ENCODE results near the gene SNCG.

The SNCG gene

DNA sequence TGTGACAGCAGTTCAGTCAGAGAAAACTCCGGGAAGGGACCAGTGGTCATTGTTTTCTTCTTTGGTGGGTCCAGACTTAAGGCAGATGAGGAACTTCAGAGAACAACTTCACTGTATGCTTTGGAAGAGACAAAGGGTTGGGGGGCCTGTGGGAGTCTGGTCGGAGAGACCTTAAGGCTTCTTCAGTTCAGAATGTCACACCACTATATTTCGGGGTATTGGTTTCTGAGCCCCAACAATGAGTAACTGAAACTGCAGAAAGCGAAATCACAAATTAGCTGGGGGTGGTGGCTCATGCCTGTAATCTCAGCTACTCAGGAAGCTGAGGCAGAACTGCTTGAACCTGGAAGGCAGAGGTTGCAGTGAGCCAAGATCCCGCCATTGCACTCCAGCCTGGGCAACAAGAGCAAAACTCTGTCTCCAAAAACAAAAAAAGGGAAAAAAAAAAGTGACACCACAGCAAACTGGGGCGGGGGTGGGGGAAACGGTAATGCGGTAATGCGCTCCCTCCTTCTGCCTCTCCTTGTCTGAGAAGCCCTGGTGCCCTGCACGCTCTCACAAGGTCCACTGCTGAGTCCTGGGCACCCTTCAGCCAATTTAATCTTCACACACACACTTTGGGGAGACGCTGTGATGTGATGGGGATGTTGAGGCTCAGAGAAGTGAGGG is 7.7 kb downstream of the SNCG start:
- no peaks in the 10 kb centered on the region for H3K36me3 ChIP-seq (ENCODE audit: control insufficient read depth, insufficient read depth, low read length)
- TF ChIP-seq, protein P1, sequence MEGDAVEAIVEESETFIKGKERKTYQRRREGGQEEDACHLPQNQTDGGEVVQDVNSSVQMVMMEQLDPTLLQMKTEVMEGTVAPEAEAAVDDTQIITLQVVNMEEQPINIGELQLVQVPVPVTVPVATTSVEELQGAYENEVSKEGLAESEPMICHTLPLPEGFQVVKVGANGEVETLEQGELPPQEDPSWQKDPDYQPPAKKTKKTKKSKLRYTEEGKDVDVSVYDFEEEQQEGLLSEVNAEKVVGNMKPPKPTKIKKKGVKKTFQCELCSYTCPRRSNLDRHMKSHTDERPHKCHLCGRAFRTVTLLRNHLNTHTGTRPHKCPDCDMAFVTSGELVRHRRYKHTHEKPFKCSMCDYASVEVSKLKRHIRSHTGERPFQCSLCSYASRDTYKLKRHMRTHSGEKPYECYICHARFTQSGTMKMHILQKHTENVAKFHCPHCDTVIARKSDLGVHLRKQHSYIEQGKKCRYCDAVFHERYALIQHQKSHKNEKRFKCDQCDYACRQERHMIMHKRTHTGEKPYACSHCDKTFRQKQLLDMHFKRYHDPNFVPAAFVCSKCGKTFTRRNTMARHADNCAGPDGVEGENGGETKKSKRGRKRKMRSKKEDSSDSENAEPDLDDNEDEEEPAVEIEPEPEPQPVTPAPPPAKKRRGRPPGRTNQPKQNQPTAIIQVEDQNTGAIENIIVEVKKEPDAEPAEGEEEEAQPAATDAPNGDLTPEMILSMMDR (IDR thresholded peaks at IDR 0.05; ENCODE audit: insufficient read depth, low read length, poor library complexity, severe bottlenecking), result no peak
- DNase-seq (ENCODE audit: extremely low read depth, insufficient read length), result peak; percentile 52
- no peaks in the 10 kb centered on the region for H3K27me3 ChIP-seq (replicated peaks; ENCODE audit: control insufficient read depth, insufficient read depth, low read length)
- no peak overlapping the region for H3K4me3 ChIP-seq (replicated peaks; ENCODE audit: low read depth, low read length)

- TF ChIP-seq, protein P1 (IDR thresholded peaks at IDR 0.05; ENCODE audit: insufficient read depth, low read length, poor library complexity, severe bottlenecking), result no peak
- DNase-seq (ENCODE audit: extremely low read depth, insufficient read length), result peak; percentile 6
- no peak overlapping the region for H3K4me3 ChIP-seq (replicated peaks; ENCODE audit: low read depth, low read length)
- H3K27me3 ChIP-seq (replicated peaks; ENCODE audit: control insufficient read depth, insufficient read depth, low read length), result no peaks in the 10 kb centered on the region
- no peaks in the 10 kb centered on the region for H3K36me3 ChIP-seq (ENCODE audit: control insufficient read depth, insufficient read depth, low read length)
Measured at GRCh38 chr10:86967481-86967941, 9.1 kb downstream of the SNCG start.

- Histone ChIP-seq H3K27me3 (replicated peaks; ENCODE audit: control insufficient read depth, insufficient read depth, low read length) (no peaks in the 10 kb centered on the region), H3K4me3 (replicated peaks; ENCODE audit: low read depth, low read length) (no peak within 1 kb of the TSS), H3K36me3 (ENCODE audit: control insufficient read depth, insufficient read depth, low read length) (no peaks in the 10 kb centered on the region)
- TF ChIP-seq, protein P1 (IDR thresholded peaks at IDR 0.05; ENCODE audit: insufficient read depth, low read length, poor library complexity, severe bottlenecking), result no peak
- peak; percentile 14 for DNase-seq (ENCODE audit: extremely low read depth, insufficient read length)
Measured at GRCh38 chr10:86968271-86968993, 10.0 kb downstream of the SNCG start, which contains the start of gene ADIRF. Gene ADIRF (plus strand): TSS chr10:86968482. CDS start chr10:86968545, 63 bp downstream.

- no peaks in the 10 kb centered on the region for H3K27me3 ChIP-seq (replicated peaks; ENCODE audit: control insufficient read depth, insufficient read depth, low read length)
- TF ChIP-seq, protein P1 (IDR thresholded peaks at IDR 0.05; ENCODE audit: insufficient read depth, low read length, poor library complexity, severe bottlenecking), result no peak
- DNase-seq (ENCODE audit: extremely low read depth, insufficient read length), result no peak
- no peak overlapping the region for H3K4me3 ChIP-seq (replicated peaks; ENCODE audit: low read depth, low read length)
- no peaks in the 10 kb centered on the region for H3K36me3 ChIP-seq (ENCODE audit: control insufficient read depth, insufficient read depth, low read length)
Measured at GRCh38 chr10:86968994-86969355, 10.6 kb downstream of the SNCG start.

DNA sequence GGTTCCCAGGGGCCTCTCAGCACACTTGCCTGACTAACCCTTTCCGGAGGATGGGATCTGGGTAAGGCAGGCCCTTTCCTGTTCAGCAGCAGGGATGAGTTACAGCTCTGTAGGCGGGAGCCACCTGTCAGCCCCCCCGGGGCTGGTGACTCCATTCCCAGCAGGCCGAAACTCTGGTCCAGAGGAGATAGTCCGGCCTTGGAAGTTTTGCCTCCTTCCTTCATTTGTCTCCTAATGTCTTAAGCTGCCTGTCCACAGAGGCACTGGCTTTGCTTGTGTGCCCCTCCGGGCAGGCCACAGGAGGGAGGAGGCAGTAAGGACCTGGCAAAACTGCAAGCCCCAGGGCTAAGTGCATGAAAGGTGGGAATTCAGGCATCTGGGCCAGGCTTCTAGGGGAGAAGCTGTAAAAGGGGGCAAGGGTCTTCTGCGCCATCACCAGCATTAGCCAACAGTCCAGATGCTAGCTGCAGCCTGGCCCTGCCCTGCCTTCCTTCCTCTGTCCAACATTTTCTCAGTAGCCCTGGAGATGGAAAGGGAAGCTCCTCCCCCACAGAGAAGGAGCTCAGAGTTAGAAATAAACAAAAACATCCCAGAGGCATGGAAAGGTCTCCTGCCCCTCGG is 11.1 kb downstream of the SNCG start:
- Histone ChIP-seq H3K27me3 (replicated peaks; ENCODE audit: control insufficient read depth, insufficient read depth, low read length) (no peaks in the 10 kb centered on the region), H3K36me3 (ENCODE audit: control insufficient read depth, insufficient read depth, low read length) (no peaks in the 10 kb centered on the region), H3K4me3 (replicated peaks; ENCODE audit: low read depth, low read length) (no peak overlapping the region)
- TF ChIP-seq, protein P1 (IDR thresholded peaks at IDR 0.05; ENCODE audit: insufficient read depth, low read length, poor library complexity, severe bottlenecking), result no peak
- peak; percentile 6 for DNase-seq (ENCODE audit: extremely low read depth, insufficient read length)
